HT1080 (cell line): ENCODE measurements around the gene SIPA1. TPM values are rescaled to one million over a fixed set of nuclear protein-coding genes. Genes with fewer than 3 reads are reported as not detected.

Experiments
- DNase-seq: peaks from one replicate; pipeline ENCODE4 v3.0.0-alpha.2; 2015; ENCODE audit warnings: low read depth
- total RNA-seq: library from RNA; depleted of rRNA; stranded (reverse); fragments of >200 nt; shearing (Covaris generic); gene quantifications from 2 replicates; pipeline ENCODE4 v1.2.3, GENCODE V29; 2014

The SIPA1 gene
- total RNA-seq, 1 experiment from 2014 or later = 19.2 TPM

DNA sequence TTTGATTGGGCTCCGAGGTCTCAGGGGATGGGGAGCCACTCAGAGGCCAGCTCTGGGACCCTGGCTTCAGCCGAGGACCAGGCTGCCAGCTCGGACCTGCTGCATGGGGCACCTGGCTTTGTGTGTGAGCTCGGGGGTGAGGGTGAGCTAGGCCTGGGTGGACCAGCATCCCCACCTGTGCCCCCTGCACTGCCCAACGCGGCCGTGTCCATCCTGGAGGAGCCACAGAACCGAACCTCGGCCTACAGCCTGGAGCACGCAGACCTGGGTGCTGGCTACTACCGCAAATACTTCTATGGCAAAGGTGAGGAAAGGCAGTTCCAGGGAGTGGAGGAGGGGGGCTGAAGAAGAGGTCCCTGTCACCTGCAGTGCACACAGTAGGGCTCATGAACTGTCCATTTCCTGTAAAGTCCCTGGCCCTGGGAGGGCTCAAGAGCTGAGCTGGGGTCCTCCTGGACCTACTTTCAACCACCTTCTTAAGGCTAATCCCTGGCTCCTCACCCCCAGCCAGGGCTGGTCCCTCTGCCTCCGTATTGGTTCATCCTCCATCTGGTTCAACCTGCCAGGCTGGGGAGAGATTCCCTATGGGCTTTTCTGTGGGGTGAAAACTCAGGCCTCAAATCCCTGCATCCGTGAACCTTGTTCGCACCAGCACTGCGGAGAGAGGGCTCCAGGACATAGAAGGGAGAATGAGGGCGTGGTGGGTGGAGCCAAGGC is 3.6 kb downstream of the SIPA1 start:
- DNase-seq = no peak

DNA sequence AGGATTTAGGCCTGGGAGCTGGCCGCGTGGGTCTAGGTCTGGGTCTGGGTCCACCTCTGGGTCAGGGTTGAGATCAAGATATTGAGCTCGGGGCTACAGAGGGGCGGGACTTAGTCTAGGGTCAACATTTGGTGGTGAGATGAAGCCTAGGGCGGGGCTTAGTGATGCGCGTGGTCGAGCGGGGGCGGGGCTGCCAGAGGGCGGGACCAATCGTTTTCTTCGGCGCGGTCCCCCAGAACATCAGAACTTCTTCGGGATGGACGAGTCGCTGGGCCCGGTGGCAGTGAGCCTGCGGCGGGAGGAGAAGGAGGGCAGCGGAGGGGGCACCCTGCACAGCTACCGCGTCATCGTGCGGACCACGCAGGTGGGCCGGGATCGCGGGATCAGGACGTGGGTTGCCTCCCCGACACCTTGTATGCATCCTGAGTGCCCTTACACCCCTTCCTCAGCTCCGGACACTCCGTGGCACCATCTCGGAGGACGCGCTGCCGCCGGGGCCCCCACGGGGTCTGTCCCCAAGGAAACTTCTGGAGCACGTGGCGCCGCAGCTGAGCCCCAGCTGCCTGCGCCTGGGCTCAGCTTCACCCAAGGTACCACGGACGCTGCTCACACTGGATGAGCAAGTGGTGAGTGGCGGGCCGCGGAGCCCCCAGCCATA is 4.2 kb downstream of the SIPA1 start:
- no peak for DNase-seq

DNA sequence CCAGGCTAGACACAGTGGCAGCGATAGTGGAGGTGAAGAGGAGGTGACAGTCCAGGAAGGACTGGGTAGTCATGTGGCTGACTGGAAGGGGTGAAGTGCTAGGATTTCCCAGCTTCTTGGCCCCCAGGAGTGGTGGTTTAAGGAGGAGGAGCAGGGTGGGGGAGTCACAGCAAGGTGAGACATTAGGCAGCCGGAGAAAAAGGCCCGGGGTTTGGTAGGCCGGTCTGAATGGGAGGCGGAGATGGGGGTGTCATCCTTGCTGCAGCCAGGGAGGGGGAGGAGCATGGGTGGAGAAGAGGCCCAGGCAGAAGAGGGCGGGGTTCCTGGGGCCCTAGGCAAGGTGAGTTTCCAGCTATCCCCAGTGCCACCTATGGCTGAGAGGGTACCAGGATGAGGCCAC is 6.1 kb downstream of the SIPA1 start:
- no peak for DNase-seq

DNA sequence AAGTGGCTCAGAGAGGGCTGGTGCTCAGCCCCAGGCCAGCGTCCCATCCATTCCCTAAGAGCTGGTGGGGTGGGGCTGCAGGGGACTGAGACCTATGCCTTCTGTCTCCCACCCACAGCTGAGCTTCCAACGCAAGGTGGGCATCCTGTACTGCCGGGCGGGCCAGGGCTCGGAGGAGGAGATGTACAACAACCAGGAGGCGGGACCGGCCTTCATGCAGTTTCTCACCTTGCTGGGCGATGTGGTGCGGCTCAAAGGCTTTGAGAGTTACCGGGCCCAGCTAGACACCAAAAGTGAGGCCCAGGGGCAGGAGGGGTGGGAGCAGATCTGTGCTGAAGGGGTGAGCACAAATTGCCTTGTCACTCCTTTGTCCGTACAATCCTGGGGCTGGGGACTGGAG is 6.9 kb downstream of the SIPA1 start:
- DNase-seq = no peak

DNA sequence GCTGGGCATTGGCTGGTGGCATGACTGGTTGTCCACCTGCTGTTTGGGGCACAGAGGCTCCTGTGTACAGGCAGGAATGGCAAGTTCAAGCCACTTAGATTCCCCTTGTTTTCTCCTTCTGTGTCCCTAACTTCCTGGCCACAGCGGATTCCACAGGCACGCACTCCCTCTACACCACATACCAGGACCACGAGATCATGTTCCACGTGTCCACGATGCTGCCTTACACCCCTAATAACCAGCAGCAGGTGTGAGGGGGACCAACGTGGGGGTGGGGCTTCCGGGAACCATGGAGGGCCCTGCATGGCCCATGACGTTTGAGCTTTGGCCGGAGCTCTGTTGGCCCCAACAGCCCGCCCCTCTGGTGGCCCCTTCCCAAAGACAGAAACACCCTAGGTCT is 7.8 kb downstream of the SIPA1 start:
- DNase-seq = no peak

DNA sequence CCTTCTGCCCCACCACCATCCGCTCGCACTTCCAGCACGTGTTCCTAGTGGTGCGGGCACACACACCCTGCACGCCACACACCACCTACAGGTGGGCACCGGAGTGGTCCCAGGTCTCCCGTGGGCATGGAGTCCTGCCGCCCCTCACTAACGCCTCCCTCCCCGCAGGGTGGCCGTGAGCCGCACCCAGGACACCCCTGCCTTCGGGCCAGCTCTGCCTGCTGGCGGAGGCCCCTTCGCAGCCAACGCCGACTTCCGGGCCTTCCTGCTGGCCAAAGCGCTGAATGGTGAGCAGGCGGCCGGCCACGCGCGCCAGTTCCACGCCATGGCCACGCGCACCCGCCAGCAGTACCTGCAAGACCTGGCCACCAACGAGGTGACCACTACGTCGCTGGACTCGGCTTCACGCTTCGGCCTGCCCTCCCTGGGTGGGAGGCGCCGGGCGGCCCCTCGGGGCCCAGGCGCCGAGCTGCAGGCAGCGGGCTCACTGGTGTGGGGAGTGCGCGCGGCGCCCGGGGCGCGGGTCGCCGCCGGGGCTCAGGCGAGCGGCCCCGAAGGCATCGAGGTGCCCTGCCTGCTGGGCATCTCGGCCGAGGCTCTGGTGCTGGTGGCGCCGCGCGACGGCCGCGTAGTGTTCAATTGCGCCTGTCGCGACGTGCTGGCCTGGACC is 8.5 kb downstream of the SIPA1 start:
- DNase-seq = no peak

DNA sequence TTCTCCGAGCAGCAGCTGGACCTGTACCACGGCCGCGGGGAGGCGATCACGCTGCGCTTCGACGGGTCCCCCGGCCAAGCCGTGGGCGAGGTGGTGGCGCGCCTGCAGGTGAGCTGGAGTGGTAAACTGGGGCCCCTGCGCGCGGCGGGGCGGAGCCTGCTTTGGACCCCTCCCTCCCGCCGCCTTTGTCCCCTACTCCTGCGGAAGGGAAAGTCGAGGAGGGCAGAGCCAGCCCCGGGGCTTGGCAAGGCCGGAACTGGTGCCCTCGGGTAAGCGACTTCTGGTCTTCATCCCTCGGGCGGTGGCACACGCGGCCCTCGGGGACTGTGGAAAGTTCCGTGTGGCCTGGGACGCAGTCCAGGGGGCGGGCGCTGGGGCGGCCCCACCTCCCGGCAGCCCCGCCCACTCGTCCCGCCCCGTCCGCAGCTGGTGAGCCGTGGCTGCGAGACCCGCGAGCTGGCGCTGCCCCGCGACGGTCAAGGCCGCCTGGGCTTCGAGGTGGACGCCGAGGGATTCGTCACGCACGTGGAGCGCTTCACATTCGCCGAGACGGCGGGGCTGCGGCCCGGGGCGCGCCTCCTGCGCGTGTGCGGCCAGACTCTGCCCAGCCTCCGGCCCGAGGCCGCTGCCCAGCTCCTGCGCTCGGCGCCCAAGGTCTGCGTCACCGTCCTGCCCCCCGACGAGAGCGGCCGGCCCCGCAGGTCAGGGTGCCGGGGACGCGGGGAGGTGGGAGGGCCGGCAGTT is 9.2 kb downstream of the SIPA1 start:
- no peak for DNase-seq

DNA sequence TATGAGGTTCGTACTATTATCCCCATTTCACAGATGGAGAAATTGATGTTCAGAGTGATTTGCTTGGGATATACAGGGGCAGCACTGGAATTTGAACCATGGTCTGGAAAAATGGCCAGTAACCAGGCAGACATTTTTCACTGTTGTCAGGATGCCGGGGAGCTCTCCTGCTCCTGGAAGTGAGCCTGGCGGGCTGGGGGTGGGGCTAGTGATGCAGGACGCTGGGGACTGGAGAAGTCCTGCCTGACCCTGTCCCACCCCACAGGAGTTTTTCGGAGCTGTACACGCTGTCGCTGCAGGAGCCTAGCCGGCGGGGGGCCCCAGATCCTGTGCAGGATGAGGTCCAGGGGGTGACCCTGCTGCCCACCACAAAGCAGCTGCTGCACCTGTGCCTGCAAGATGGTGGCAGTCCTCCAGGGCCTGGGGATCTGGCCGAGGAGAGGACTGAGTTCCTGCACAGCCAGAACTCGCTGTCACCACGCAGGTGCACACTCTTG is 11.1 kb downstream of the SIPA1 start:
- no peak for DNase-seq

DNA sequence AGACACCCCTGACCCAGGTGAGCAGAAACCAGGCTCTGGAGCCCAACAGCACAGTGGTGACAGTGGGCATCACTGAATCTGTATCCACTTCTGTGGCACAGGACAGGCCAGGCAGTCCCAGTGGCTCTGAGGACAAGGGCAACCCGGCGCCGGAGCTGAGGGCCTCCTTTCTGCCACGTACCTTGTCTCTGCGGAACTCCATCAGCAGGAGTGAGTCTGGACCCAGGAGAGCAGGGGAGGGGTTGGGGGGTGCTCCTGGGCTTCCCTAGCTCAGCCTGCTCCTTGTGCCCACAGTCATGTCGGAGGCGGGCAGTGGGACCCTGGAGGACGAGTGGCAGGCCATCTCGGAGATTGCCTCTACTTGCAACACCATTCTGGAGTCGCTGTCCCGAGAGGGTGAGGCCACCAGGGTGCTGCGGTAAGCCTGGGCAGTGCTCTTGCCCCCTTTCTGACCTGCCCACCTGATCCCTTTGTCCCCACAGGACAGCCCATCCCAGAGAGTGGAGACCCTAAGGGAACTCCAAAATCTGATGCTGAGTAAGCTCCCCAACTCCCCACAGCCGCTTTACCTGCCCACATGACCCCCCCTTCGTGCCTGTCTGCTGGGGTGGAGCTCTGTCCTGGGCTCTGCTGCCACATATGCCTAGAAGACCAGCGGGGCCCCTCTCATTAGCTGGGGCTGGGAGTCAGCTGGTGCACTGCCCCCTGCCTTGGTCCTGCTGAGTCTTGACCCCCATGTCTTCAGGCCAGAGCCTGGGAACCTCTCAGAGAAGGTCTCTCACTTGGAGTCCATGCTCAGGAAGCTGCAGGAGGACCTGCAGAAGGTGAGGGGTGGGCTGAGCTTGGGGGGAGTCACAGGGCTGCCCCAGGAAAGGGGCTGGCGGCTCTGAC is 12.0 kb downstream of the SIPA1 start:
- no peak for DNase-seq

DNA sequence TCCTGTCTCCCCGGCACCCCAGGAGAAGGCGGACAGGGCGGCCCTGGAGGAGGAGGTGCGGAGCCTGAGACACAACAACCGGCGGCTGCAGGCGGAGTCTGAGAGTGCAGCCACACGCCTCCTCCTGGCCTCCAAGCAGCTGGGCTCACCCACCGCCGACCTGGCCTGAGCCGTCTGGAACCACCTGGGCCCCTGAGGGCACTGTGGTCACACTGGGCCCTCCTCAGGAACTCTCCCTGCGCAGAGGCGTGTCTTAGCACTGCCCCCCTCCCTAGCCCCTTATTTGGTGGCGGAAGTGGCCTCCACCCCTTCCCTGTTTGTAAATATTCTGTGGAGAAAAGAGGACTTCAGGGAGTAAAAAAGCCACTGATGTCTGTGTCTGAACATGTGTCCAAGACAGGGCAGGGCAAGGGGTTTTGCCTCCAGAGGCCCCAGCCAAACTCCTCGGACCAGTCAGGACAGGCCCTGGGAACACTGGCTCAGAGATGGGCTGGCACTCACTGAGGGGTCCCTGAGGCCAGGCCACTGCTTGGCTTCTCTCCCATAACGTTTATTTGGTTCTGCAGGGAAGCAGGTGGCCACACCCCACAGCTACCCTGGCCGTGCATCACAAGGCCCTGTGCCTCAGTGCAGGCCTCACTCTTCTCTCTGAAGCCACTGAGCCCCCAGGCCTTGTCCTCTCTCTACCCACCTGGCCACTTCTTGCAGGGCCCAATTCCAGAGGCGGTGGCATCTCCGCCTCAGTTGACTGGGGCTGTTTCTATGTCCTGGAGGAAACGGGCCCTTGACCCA is 12.8 kb downstream of the SIPA1 start:
- no peak for DNase-seq

DNA sequence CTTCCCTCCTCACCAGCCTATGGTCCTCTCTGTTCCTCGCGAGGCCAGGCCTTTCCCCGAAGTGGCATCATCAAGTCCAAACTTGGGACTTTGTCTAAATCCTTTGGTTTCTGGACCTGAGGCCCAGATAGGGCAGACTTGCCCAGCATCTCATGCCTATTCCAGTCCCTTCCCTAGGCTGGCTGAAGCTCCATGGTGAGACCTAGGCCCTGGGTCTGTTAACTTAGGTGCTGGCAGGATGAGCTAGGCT is 13.4 kb downstream of the SIPA1 start:
- DNase-seq = no peak

DNA sequence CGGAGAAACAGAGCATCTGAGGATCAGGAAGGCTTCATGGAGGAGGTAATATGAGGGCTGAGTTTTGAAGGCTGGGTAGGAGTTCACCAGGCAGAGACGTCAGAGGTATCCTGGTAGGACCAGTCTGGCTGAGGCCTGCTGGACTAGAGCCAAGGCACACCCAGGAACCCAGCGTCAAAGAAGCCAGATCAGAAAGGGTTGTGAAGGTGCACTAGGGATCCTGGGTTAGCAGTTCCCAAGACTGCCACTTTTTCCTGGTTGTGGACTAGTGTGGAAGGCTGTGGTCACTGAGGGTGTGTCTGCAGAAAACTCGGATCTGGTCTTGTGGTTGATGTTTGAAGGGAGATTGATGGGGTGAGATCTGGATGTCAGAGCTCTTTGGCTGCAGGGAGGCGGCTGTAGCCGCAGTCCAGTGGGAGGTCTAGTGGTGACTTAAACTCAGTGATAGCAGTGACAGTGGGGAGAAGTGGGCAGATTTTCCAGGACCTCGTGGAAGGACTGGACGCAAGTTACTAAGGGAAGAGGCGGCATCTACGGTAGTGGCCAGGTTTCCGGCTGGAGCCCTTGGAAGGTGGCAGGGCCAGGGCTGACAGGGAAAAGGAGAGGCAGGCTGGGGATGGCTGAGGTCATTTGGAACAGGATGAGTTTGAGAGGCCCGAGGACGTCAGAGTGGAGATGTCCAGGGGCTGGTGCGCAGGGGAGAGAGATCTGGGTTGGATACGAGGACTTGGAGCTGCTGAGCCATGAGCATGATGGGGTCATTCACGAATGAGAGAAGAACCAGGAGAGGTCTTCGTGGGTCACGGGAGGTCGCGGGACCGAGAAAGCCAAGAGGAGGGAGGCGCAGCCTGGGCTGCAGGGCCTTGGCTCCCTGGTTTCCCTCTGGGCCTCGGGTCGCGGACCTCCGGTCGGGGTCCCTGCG is 13.9 kb downstream of the SIPA1 start:
- DNase-seq = no peak

DNA sequence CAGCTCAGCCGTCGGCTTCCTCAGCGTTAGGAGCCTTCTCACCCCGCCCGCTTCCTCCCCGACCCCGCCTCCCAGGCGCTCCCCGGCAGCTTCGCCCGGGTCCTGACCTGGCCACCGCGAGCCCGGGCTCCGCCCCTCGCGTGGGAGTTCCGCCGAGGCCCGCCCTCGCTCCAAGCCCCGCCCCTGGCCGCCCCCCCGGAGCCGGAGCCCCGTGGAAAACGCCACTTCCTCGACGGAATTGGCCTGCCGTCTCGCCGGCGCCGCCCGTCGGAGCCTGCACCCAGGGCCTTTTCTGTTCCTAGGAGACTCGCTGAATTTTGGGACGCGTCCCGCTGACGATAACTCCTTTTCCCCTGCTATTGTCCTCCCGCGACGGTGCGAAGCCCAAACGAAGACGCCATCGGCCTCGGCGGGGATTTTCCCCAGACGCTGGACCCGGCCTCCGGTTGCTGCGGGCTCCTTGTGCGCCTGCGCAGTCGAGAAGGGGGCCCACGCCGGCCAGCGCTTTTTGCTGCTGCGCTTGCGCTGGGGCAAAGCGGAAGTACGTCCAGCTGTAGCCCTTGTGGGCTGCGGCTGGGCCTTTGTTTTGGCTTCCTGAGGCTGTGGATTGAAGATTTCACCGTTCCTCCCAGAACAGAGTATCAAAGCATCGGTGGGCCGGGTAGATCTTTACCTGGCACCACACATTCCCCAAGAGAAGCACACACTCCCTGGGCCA is 14.8 kb downstream of the SIPA1 start:
- DNase-seq = peak; percentile 84

DNA sequence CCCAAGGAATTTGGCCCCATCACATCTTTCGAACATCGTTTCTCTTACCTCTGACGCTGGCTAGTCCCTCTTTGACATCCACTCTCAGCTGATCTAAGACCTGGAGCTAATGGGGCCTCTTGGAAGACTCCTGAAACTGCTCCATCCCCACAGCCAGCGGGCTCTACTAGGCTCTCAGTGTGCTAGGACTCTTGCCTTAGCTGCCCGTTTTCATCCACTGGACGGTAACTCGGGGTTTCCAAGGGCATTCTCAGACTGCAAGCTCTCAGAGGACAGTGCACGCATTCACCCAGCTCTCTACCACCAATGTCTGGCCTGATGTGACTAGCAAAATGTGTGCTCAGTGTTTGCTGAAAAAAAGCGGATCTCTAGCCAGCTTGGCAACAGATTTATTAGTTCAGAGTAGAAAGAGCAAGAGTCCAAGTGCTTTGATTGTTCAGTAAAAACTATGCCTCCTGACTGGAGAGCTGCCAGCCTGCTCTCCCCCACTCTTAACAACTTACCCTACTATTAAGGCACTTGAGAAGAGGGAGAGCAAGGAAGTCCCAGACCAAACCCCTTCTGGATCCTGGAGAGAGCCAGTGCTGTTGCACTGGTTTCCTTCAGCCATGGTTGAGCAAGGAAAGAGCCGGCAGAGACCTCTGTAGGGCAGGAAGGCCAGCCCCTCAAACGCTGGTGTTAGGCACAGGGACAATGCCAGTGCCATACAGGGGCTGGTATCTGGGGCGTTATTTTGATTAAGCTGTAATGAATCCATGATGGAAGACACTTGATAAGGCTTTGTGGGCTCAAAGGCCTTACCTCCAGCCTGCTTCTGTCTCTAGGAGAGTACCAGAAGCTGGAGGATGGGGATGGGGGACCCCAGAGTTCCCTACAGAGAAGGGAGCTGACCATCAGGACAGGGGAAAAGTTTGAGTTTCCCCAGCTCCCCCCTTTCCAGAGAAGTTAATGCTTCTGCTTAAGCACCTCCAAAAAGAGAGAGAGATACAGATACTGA is 15.6 kb downstream of the SIPA1 start:
- DNase-seq = no peak

DNA sequence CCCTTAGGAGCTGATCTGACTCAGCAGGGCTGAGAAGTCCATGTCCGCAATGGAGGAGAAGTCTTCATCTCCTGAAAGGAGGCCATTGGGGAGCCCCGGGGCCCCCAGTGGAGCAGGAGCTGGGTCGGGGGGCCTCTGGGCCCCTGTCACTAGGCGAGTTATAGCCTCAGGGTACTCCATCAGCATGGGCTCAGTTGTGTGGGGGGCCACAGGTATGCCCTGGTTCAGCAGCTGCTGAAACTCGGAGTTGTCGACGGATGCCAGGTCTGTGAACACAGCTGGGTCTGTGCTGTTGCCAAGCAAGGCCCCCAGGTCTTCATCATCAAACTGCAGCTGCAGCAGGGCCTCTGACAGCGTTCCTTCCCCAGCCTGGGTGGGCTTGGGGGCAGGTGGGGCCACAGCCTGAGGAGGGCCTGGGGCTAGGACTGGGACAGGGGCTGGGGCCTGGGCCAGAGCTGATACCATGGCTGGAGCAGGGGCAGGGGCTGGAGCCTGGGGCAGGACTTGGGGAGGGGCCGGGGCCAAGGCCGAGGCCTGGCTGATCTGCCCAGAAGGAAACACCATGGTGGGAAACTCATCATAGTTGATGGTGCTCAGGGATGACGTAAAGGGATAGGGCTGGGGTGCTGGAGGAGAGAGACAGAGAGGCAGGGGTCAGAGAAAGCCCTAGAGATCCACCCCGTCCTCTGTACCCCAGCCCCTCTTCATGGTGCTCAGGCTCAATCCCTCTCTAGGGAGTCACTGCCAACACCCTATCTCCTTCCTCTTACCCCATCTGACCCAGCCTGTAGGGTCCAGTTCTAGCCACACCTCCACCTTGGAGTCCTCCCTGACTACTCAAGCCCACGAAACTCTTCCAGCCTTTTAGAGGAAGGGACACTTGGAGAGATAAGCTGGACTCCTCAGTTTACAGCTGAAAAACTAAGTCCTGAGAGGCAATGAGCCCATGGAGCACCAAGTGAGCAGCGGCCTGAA is 16.8 kb downstream of the SIPA1 start:
- DNase-seq = no peak
